ENCODE measurements around the gene SHISA7. TPM values are rescaled to one million over a fixed set of nuclear protein-coding genes. Genes with fewer than 3 reads are reported as not detected.
A peak's percentile ranks its signal among the peaks of the same experiment; 100 is the strongest.

SHISA7 gene
- total and polyA plus RNA-seq, 2 donors (not counting 1 experiment from before 2014, with no cell fraction given): not detected

GRCh38 chr19:55459551-55459949 lies 16.4 kb upstream of the SHISA7 start:
- no peaks in the 10 kb centered on the region for H3K9me3 ChIP-seq (ENCODE audit: control insufficient read depth, insufficient read depth, low read depth, low read length)
- H3K9ac ChIP-seq (ENCODE audit: insufficient read depth, low read length): no peak overlapping the region
- H3K79me2 ChIP-seq (ENCODE audit: control insufficient read depth, insufficient read depth, low read length): no peaks in the 10 kb centered on the region
- no peaks in the 10 kb centered on the region for H3K27me3 ChIP-seq (ENCODE audit: control insufficient read depth, insufficient read depth, low read length)
- H3K27ac ChIP-seq (ENCODE audit: insufficient read depth, low read length): no peak overlapping the region
- H4K20me1 ChIP-seq (ENCODE audit: control insufficient read depth, extremely low read depth, insufficient read depth, low read length): no peaks in the 10 kb centered on the region
- peaks cover 2% of the 10 kb centered on the region for H3K36me3 ChIP-seq (ENCODE audit: control insufficient read depth, insufficient read depth, low read length)
- H2AFZ ChIP-seq (ENCODE audit: low read length): no peak overlapping the region
- peak overlapping the region in 1 of 4 experiments; percentile 95 for H3K4me3 ChIP-seq (replicated peaks in 1 of 4; ENCODE audit: control extremely low read depth in 1 of 4, insufficient read depth in 1 of 4, low read depth in 3 of 4, low read length in 4 of 4)
- peak overlapping the region; percentile 2 for H3K4me2 ChIP-seq (ENCODE audit: extremely low read depth, insufficient read depth, low read length)
- no peak for DNase-seq (ENCODE audit: low read depth in 2 of 2)
- H3K4me1 ChIP-seq (ENCODE audit: control insufficient read depth, extremely low read depth, insufficient read depth, low read length): peaks cover 8% of the 10 kb centered on the region
- TF ChIP-seq EZH2 (IDR thresholded peaks at IDR 0.05; ENCODE audit: low read length, missing control alignments) (no peak), CTCF (conservative IDR thresholded peaks at IDR 0.05 in 1 of 2, IDR thresholded peaks at IDR 0.05 in 1 of 2; ENCODE audit: low read depth in 1 of 2, low read length in 2 of 2) (no peak)

GRCh38 chr19:55457683-55458457 lies 14.8 kb upstream of the SHISA7 start:
- no peaks in the 10 kb centered on the region for H4K20me1 ChIP-seq (ENCODE audit: control insufficient read depth, extremely low read depth, insufficient read depth, low read length)
- no peaks in the 10 kb centered on the region for H3K27me3 ChIP-seq (ENCODE audit: control insufficient read depth, insufficient read depth, low read length)
- H3K4me1 ChIP-seq (ENCODE audit: control insufficient read depth, extremely low read depth, insufficient read depth, low read length): peaks cover 8% of the 10 kb centered on the region
- H3K4me3 ChIP-seq (replicated peaks in 1 of 4; ENCODE audit: control extremely low read depth in 1 of 4, insufficient read depth in 1 of 4, low read depth in 3 of 4, low read length in 4 of 4): no peak overlapping the region
- H3K9me3 ChIP-seq (ENCODE audit: control insufficient read depth, insufficient read depth, low read depth, low read length): no peaks in the 10 kb centered on the region
- no peaks in the 10 kb centered on the region for H3K79me2 ChIP-seq (ENCODE audit: control insufficient read depth, insufficient read depth, low read length)
- no peak overlapping the region for H3K4me2 ChIP-seq (ENCODE audit: extremely low read depth, insufficient read depth, low read length)
- TF ChIP-seq EZH2 (IDR thresholded peaks at IDR 0.05; ENCODE audit: low read length, missing control alignments): no peak
- TF ChIP-seq CTCF (conservative IDR thresholded peaks at IDR 0.05 in 1 of 2, IDR thresholded peaks at IDR 0.05 in 1 of 2; ENCODE audit: low read depth in 1 of 2, low read length in 2 of 2): no peak
- no peak for DNase-seq (ENCODE audit: low read depth in 2 of 2)
- H3K9ac ChIP-seq (ENCODE audit: insufficient read depth, low read length): no peak overlapping the region
- peaks cover 2% of the 10 kb centered on the region for H3K36me3 ChIP-seq (ENCODE audit: control insufficient read depth, insufficient read depth, low read length)
- H3K27ac ChIP-seq (ENCODE audit: insufficient read depth, low read length): no peak overlapping the region
- no peak overlapping the region for H2AFZ ChIP-seq (ENCODE audit: low read length)

- Histone ChIP-seq H3K4me1 (ENCODE audit: control insufficient read depth, extremely low read depth, insufficient read depth, low read length) (peaks cover 8% of the 10 kb centered on the region), H3K27ac (ENCODE audit: insufficient read depth, low read length) (no peak overlapping the region), H3K9ac (ENCODE audit: insufficient read depth, low read length) (no peak overlapping the region), H2AFZ (ENCODE audit: low read length) (no peak overlapping the region), H3K27me3 (ENCODE audit: control insufficient read depth, insufficient read depth, low read length) (peaks cover 9% of the 10 kb centered on the region), H3K4me3 (replicated peaks in 1 of 4; ENCODE audit: control extremely low read depth in 1 of 4, insufficient read depth in 1 of 4, low read depth in 3 of 4, low read length in 4 of 4) (no peak overlapping the region), H3K4me2 (ENCODE audit: extremely low read depth, insufficient read depth, low read length) (no peak overlapping the region), H3K9me3 (ENCODE audit: control insufficient read depth, insufficient read depth, low read depth, low read length) (no peaks in the 10 kb centered on the region), H3K79me2 (ENCODE audit: control insufficient read depth, insufficient read depth, low read length) (no peaks in the 10 kb centered on the region), H4K20me1 (ENCODE audit: control insufficient read depth, extremely low read depth, insufficient read depth, low read length) (no peaks in the 10 kb centered on the region), H3K36me3 (ENCODE audit: control insufficient read depth, insufficient read depth, low read length) (peaks cover 2% of the 10 kb centered on the region)
- TF ChIP-seq EZH2 (IDR thresholded peaks at IDR 0.05; ENCODE audit: low read length, missing control alignments) (no peak), CTCF (conservative IDR thresholded peaks at IDR 0.05 in 1 of 2, IDR thresholded peaks at IDR 0.05 in 1 of 2; ENCODE audit: low read depth in 1 of 2, low read length in 2 of 2) (no peak)
- DNase-seq (ENCODE audit: low read depth in 2 of 2): no peak
Measured at GRCh38 chr19:55456347-55456746, 13.2 kb upstream of the SHISA7 start.

All from fibroblast of lung (primary cell).